Measurements from ENCODE around the gene TMEM131. TPM values are rescaled to one million over a fixed set of nuclear protein-coding genes. Genes with fewer than 3 reads are reported as not detected.

The TMEM131 gene
- total and polyA plus RNA-seq, 10 of the 15 experiments (the other 5 are each of a cell fraction or from before 2014, with no cell fraction given), result 6.0 to 48.2 (median 23.2) TPM

DNA sequence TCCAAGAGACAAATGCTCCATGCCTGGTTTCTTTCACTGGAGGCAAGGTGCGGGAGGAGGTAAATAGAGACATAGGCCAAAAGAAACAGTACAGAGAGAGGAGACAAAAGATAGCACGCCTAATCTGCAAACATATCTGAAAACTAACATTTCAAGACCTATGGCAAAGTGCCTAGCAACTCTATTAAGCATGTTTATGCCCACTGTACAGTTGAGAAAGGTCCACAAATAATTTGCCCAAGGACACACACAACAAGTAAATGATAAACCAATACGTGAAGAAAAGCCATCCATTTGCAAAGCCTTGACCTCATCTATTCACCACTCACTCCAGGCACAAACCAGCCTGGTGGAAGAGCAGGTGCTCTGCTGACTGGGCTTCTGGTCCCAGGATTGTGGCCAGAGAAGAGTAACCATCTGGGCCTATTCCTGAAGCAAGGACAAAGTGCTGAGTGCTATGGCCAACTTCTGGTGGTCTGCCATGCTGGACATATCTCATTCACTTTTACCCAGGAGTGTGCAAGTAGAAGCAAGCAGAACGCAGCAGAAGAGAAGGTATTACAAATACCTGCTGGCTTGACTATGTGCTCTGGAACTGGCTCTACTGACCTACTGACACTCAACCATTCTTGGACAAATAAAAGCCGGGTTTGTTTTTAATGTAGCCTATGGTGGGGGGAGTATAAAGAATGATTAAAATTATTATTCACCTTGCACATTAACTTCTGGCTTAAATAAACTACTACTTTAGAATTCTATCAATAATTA is 25.3 kb downstream of the TMEM131 start:
- 96% methylated on average over 5 of the region's 5 CpGs for WGBS (ENCODE audit: insufficient coverage, insufficient replicate concordance, low lambda C conversion rate, missing lambda C conversion rate)
- no peak for TF ChIP-seq EZH2 (IDR thresholded peaks at IDR 0.05; ENCODE audit: borderline replicate concordance, control insufficient read depth, low read depth, low read length)
- no peak for TF ChIP-seq NR2C2 (IDR thresholded peaks at IDR 0.05; ENCODE audit: borderline replicate concordance, control insufficient read depth, insufficient read length, low read depth)
- TF ChIP-seq, protein P1, sequence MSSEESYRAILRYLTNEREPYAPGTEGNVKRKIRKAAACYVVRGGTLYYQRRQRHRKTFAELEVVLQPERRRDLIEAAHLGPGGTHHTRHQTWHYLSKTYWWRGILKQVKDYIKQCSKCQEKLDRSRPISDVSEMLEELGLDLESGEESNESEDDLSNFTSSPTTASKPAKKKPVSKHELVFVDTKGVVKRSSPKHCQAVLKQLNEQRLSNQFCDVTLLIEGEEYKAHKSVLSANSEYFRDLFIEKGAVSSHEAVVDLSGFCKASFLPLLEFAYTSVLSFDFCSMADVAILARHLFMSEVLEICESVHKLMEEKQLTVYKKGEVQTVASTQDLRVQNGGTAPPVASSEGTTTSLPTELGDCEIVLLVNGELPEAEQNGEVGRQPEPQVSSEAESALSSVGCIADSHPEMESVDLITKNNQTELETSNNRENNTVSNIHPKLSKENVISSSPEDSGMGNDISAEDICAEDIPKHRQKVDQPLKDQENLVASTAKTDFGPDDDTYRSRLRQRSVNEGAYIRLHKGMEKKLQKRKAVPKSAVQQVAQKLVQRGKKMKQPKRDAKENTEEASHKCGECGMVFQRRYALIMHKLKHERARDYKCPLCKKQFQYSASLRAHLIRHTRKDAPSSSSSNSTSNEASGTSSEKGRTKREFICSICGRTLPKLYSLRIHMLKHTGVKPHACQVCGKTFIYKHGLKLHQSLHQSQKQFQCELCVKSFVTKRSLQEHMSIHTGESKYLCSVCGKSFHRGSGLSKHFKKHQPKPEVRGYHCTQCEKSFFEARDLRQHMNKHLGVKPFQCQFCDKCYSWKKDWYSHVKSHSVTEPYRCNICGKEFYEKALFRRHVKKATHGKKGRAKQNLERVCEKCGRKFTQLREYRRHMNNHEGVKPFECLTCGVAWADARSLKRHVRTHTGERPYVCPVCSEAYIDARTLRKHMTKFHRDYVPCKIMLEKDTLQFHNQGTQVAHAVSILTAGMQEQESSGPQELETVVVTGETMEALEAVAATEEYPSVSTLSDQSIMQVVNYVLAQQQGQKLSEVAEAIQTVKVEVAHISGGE (CRISPR knock-in tag; IDR thresholded peaks at IDR 0.05), result no peak
- TF ChIP-seq YY1 (IDR thresholded peaks at IDR 0.05; ENCODE audit: low read depth, low read length), result no peak
- in situ Hi-C loops (cut with MboI) (no loop called here), intact Hi-C loops (cut with micrococcal nuclease; ENCODE audit: unreplicated experiment) (no loop called here)
- ChIA-PET POLR2A (no interaction called here), CTCF (no interaction called here), SMC1A (ENCODE audit: uncharacterized antibody, unreplicated experiment) (interaction anchor here (1.0 to 2.5 kb wide), 6 partner anchors 11 to 59 kb away, joined by 3 to 8 read pairs (median 5); no protein-coding TSS in a partner anchor), RAD21 (ENCODE audit: unreplicated experiment) (interaction anchor here (1.0 kb wide), 1 partner anchor 164 kb away, joined by 4 read pairs; no protein-coding TSS in a partner anchor)
- Histone ChIP-seq H3K9me3 (replicated peaks; ENCODE audit: control insufficient read depth, insufficient read depth, low read length) (peaks cover 6% of the 10 kb centered on the region; the same call in 2 of the 3 replicates), H4K20me1 (ENCODE audit: control insufficient read depth, insufficient read depth) (peaks cover 6% of the 10 kb centered on the region; the same call in 1 of the 2 replicates), H3K9ac (ENCODE audit: control insufficient read depth, insufficient read depth, low read length) (no peak overlapping the region), H3K79me2 (ENCODE audit: control insufficient read depth, insufficient read depth, low read length) (peaks cover 76% of the 10 kb centered on the region), H3K27me3 (replicated peaks in 1 of 2; ENCODE audit: control insufficient read depth in 2 of 2, insufficient read depth in 2 of 2, low read length in 1 of 2) (no peaks in the 10 kb centered on the region), H3K4me1 (ENCODE audit: control insufficient read depth, insufficient read depth, low read length) (peaks cover 30% of the 10 kb centered on the region), H3K4me3 (no peak overlapping the region), H2AFZ (ENCODE audit: control insufficient read depth, low read depth, low read length) (no peak overlapping the region), H3K27ac (ENCODE audit: control insufficient read depth, insufficient read depth) (no peak overlapping the region), H3K36me3 (ENCODE audit: control insufficient read depth in 2 of 2, insufficient read depth in 2 of 2, low read length in 1 of 2) (no peaks in the 10 kb centered on the region; a peak in 1 of 4 replicates), H3K4me2 (ENCODE audit: control insufficient read depth, insufficient read depth) (0 out of 2 replicates have a peak overlapping the region, but pooled peaks have one; percentile 7)
- ATAC-seq (no peak), DNase-seq (ENCODE audit: low read depth, low spot score) (no peak), FAIRE-seq (no peak)
- BruUV-seq (replicated peaks), result no TSS peak

All from GM12878 (cell line).